ENCODE measurements around the gene PLA2G4A.

The PLA2G4A gene

DNA sequence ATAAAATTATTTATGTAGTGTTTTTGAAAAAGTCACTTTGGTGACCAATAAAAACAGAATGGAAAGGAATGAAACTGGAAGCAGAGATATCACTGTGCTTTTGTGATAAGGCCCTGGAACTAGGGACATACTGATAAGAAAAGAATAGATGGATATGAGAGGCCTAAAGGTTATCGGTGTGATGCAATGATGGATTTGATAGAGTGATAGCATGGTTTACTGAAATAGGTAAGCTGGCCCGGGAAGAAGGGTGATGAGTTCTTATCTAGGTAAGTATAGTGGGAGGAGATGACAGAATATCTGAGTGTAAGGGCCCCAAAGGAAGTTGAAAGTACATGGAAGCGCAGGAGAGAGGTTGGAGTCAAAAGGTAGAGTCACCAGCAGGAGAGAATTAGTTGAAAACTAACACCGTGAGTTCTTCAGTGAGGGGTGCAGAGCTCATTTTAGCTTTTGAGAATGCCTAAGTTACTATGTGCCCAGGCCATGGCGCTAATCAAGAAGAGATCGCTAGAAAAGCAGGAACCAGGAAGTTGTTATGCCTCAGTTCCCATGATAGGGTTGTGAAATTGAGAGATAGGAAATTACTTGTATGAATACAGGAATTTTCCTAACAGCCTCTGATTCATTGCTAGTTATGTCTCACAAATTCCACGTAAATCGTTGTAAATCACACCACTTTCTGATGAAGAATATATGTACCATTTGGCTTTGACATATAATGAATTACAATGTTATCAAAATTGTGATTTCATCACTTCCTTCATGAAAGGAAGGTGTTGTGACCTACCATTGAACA lies 115.3 kb downstream of the PLA2G4A start:
- DNase-seq (ENCODE audit: insufficient read length, low spot score), result no peak
- FAIRE-seq, result no peak
- no peak for TF ChIP-seq POLR2A (IDR thresholded peaks at IDR 0.05; ENCODE audit: low read depth, low read length)

DNA sequence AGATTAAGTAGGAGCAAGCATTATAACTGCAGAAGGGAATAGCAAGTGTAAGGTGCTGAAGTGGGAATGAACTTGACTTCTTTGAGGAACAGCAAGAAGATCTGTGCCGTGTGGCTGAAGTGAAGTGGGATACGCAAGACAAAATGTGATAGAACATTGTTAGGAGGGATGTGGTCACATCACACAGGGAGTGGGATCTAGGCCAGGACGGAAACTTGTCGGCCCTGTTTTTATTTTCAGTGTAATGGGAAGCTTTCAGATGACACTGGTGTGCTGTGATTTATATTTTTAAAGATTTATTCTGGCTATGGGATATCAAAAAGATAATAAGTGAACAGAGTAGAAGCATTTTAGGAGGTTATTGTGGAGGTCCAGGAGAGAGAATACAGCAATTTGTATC lies 116.4 kb downstream of the PLA2G4A start:
- no peak for TF ChIP-seq POLR2A (IDR thresholded peaks at IDR 0.05; ENCODE audit: low read depth, low read length)
- DNase-seq (ENCODE audit: insufficient read length, low spot score) (no peak), FAIRE-seq (no peak)

DNA sequence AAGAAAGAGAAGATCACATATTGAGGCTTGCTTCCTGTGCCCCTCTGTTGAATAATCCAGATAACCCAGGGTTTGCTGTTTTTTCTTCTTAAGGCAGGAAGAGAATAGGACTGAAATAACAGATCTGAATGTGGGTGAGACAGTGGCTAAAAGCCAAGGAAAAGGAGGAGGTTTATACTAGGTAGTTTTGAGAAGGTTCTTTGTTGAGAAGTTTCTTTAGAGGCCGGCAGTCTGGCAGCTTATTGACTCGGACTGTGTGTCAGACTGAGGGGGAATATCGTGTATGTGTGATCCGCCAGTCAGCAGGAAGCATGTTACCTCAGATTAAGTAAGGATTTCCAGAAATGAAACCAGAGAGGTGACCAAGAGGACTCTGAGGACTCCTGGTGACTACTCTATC lies 119.8 kb downstream of the PLA2G4A start:
- DNase-seq (ENCODE audit: insufficient read length, low spot score) (no peak), FAIRE-seq (no peak)
- no peak for TF ChIP-seq POLR2A (IDR thresholded peaks at IDR 0.05; ENCODE audit: low read depth, low read length)

DNA sequence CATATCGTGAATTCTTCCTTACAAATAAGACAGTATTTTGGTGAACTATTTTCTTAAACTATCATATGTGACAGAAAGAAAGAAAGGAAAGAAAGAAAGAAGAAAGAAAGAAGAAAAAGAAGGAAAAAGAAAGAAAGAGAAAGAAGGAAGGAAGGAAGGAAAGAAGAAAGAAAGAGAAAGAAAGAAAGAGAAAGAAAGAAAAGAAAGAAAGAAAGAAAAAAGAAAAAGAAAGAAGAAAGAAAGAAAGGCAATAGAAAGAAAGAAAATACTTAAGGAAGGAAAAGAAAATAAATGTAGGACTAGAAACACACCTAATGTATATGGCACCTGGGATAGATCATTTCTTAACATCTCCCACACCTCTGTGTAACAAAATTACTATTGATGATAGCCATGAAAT lies 120.4 kb downstream of the PLA2G4A start:
- no peak for TF ChIP-seq POLR2A (IDR thresholded peaks at IDR 0.05; ENCODE audit: low read depth, low read length)
- DNase-seq (ENCODE audit: insufficient read length, low spot score), result no peak
- no peak for FAIRE-seq

DNA sequence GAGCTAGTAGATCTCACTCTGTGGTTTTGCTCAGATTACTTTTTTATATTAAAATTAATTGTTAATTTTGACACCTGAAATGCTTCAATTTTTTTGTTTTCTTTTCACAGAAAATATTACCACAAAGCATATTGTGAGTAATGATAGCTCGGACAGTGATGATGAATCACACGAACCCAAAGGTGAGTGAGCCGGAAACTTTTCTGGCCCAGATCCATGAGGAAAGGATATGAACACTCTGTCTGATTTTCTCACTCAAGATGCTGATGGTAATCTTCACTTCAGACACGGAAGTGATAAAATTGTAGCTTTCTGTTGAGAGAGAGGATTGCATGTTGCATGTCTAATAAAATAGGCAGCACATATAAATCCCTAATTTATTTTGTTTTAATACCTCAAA lies 121.8 kb downstream of the PLA2G4A start:
- FAIRE-seq (peak; percentile 41), DNase-seq (ENCODE audit: insufficient read length, low spot score) (no peak)
- TF ChIP-seq POLR2A (IDR thresholded peaks at IDR 0.05; ENCODE audit: low read depth, low read length), result no peak

DNA sequence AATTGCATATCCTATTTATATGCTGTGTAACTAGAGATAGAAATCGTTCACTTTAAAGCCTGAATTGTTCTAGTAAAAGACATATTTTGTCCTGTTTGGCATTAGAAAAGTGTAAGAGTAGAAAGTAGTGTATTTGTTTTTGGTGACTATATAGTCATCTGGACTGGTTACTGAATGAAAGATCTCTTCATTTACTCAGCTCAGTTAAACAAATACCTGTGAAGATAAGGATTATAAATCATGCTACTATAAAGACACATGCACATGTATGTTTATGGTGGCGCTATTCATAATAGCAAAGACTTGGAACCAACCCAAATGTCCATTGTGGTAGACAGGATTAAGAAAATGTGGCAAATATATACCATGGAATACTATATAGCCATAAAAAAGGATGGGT lies 125.1 kb downstream of the PLA2G4A start:
- DNase-seq (ENCODE audit: insufficient read length, low spot score), result no peak
- no peak for TF ChIP-seq POLR2A (IDR thresholded peaks at IDR 0.05; ENCODE audit: low read depth, low read length)
- FAIRE-seq, result no peak

DNA sequence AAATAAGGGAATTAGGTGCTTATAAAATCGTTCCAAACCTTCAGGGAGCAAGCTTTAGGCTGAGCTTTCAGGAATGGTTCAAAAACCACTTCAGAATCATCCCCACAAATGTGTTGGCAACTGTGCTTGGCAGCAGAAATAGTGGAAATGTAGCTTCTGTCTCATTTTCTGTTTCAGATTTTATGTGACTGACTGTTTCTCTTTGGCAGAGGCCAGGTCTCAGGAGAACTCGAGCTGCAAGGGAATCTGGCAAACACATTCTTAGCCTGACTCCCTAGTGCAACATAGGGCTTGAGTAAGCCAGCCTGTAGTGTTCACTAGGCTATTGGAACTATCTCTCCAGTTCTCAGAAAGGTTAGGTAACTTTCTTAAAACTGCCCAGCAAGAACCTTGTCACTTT lies 128.6 kb downstream of the PLA2G4A start:
- FAIRE-seq (no peak), DNase-seq (ENCODE audit: insufficient read length, low spot score) (no peak)

DNA sequence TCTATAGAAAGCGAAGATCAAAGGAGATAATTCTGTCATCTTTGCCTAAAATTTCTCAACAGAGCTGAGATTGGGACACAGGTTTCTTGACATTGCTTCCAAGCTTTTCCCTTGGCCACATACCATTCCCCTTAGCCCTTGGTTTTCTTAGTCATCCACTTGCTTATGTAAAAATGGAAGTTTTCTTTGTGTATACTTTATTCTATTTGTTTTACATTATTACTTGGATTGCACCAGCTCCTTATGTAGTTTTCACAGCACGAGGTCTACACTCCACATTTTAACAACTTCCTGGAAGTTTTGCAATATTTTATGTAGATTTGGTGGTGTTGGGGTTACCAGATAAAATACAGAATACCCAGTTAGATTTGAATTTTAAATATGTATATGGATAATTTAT lies 129.8 kb downstream of the PLA2G4A start:
- no peak for TF ChIP-seq POLR2A (IDR thresholded peaks at IDR 0.05; ENCODE audit: low read depth, low read length)
- no peak for DNase-seq (ENCODE audit: insufficient read length, low spot score)
- no peak for FAIRE-seq

More for the DNA sequence above, 128.6 kb downstream of the PLA2G4A start:
- TF ChIP-seq POLR2A (IDR thresholded peaks at IDR 0.05; ENCODE audit: low read depth, low read length), result no peak

DNA sequence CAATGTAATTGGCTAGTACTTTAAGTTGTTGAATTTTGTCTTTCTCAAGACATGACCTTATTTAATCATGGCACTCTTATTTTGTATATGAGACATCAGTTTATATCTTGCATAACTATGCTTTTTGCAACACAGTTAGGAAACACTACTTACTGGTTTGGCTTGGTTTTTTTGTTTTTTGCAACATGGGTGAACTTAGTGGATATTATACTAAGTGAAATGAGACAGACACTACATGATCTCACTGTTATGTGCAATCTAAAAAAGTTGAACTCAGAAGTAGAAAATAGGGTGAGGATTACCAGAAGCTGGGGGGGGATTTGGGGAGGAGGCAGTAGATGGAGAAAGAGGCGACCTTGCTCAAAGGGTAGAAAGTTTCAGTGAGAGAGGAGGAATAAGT lies 132.1 kb downstream of the PLA2G4A start:
- no peak for FAIRE-seq
- DNase-seq (ENCODE audit: insufficient read length, low spot score), result no peak
- TF ChIP-seq POLR2A (IDR thresholded peaks at IDR 0.05; ENCODE audit: low read depth, low read length), result no peak

DNA sequence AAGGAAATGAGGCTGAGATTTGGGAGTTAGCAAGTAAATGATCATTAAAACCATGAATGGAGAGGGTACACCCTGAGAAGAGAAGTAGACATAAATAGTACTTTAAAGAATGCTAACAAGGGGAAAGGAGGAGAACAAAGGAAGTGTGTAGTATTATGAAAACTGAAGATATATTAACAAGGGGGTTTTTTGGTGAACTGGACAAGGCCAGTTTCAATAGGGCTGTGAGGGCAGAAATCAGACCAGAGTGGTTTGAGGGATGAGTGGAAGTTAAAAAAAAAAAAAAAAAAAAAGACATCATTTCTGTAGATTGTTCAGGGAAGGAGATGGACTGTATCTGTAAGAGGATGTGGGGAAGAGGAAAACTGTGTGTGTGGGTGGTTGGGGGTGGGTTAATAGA lies 137.1 kb downstream of the PLA2G4A start:
- DNase-seq (ENCODE audit: insufficient read length, low spot score) (no peak), FAIRE-seq (no peak)
- no peak for TF ChIP-seq POLR2A (IDR thresholded peaks at IDR 0.05; ENCODE audit: low read depth, low read length)

DNA sequence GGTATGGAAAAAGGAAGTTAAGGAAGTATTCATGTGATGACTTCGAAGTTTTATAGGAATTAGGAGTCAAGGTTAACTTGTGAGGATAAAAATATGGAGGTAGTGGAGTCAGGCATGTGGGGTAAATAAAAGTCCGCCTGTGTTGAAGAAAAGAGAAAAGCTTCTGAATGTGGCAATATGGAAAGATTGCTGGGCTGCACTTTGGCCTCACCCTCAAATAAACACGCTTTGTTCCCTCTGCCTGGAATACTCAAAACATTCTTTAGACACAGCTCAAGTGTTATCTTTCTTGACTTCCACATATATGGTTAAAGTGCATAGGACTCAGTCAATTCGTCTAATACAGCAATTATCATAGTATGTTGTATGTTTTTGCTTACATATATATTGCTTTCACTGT lies 137.7 kb downstream of the PLA2G4A start:
- TF ChIP-seq POLR2A (IDR thresholded peaks at IDR 0.05; ENCODE audit: low read depth, low read length), result no peak
- DNase-seq (ENCODE audit: insufficient read length, low spot score) (no peak), FAIRE-seq (no peak)

DNA sequence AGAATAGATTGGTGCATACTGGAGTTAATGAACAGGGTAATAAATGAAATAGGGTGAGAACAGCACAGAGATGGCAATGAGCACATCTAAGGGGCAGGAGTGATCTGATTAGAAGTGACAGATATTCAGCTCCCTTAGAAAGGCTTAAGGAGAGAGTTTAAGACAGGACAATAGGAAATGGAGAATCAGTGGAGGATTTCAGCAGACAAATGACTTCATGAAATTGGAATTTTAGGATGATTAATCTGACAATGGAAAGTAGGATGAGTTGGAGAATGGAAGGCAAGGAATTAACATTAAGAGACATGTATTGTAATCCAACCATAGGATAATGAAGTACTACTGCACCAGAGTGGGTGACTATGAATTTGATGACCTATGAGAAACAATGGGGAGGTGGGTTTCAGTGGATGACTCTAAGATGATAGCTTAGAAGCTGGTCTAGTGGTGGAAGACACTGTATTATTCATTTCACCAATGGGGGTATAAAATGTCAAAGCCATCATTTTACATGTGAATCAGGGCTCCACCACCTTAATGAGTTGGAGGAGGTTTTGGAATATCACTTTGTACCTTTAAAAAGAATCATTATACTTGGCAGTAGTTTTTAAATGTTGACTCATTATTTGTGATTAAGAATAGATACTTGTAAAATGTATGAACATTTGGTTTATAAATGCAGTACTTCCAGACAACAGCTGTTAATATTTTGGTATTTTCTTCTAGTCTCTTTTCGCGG lies 139.1 kb downstream of the PLA2G4A start:
- DNase-seq (ENCODE audit: insufficient read length, low spot score) (no peak), FAIRE-seq (peak; percentile 30)
- no peak for TF ChIP-seq POLR2A (IDR thresholded peaks at IDR 0.05; ENCODE audit: low read depth, low read length)

DNA sequence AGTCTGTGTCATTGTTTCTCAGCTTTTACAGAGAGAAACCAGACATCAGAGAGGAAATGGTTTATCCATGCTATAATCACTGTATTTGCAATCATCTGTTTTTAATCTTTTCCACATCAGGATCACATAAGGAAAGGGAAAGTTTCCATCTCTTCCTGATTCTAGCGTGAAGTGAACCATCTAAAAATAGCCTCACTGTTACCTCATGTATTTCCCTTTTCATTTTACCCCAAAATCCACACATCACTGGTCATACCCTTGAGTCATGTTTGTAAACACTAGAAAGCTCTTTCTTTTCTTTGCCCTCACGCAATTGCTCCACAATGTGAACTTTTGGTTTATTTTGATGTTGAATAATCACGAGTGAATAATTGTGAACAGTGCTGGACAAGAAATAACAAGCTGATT lies 146.0 kb downstream of the PLA2G4A start:
- DNase-seq (ENCODE audit: insufficient read length, low spot score), result no peak

DNA sequence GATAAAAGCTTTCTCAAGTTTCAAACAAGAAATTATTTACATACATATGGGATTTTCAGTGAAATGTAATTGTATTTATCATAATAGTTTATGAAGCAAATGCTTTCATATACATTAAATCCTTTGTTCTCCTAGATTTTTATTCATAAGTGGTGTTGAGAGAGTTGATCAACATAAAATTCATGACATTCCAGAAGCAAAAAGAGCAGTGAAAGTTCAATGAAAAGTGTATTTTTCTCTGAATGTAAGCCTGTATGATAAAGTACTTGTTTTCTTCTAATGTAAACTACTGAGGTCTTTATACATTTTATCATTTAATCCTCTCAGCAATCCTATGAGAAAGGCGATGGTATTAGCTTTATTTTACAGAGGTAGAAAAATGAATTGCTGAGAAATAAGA lies 146.5 kb downstream of the PLA2G4A start:
- TF ChIP-seq POLR2A (IDR thresholded peaks at IDR 0.05; ENCODE audit: low read depth, low read length), result no peak
- no peak for DNase-seq (ENCODE audit: insufficient read length, low spot score)
- FAIRE-seq, result no peak

More for the DNA sequence above, 146.0 kb downstream of the PLA2G4A start:
- TF ChIP-seq POLR2A (IDR thresholded peaks at IDR 0.05; ENCODE audit: low read depth, low read length), result no peak
- no peak for FAIRE-seq

DNA sequence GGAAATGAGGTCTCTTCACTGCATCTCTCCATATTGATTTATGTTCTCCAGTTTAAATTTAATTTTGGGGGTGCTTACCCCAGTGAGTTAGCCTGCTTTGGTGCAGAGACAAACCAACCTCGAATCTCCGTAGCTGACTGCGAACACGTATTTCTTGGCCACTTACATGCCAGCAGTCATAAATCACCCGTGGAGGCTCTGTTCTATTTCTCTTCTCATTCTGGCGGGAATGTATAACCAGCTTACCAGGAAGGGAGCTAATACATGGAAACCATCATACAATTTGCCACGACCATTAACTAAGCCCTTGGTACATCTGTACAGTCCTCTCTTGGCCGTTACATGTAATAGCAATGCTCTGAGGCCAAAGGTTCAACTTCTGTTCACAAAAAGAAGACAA lies 148.0 kb downstream of the PLA2G4A start:
- TF ChIP-seq POLR2A (IDR thresholded peaks at IDR 0.05; ENCODE audit: low read depth, low read length), result no peak
- FAIRE-seq (no peak), DNase-seq (ENCODE audit: insufficient read length, low spot score) (no peak)

Data from H54 (cell line).